K562 treated with DMSO at 1 percent for 12 hours (cell line): ENCODE results near the gene RAD17. TPM values are rescaled to one million over a fixed set of nuclear protein-coding genes. Genes with fewer than 3 reads are reported as not detected.

Experiments used
- total RNA-seq: library from RNA; unstranded; fragments of 300-600 nt; gene quantifications from 2 replicates; pipeline ENCODE4 v1.2.3, GENCODE V29; 2022; ENCODE audit not compliant: insufficient read depth

Gene RAD17, protein sequence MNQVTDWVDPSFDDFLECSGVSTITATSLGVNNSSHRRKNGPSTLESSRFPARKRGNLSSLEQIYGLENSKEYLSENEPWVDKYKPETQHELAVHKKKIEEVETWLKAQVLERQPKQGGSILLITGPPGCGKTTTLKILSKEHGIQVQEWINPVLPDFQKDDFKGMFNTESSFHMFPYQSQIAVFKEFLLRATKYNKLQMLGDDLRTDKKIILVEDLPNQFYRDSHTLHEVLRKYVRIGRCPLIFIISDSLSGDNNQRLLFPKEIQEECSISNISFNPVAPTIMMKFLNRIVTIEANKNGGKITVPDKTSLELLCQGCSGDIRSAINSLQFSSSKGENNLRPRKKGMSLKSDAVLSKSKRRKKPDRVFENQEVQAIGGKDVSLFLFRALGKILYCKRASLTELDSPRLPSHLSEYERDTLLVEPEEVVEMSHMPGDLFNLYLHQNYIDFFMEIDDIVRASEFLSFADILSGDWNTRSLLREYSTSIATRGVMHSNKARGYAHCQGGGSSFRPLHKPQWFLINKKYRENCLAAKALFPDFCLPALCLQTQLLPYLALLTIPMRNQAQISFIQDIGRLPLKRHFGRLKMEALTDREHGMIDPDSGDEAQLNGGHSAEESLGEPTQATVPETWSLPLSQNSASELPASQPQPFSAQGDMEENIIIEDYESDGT
- 13.3 and 30.3 TPM in 2 replicates for total RNA-seq

DNA sequence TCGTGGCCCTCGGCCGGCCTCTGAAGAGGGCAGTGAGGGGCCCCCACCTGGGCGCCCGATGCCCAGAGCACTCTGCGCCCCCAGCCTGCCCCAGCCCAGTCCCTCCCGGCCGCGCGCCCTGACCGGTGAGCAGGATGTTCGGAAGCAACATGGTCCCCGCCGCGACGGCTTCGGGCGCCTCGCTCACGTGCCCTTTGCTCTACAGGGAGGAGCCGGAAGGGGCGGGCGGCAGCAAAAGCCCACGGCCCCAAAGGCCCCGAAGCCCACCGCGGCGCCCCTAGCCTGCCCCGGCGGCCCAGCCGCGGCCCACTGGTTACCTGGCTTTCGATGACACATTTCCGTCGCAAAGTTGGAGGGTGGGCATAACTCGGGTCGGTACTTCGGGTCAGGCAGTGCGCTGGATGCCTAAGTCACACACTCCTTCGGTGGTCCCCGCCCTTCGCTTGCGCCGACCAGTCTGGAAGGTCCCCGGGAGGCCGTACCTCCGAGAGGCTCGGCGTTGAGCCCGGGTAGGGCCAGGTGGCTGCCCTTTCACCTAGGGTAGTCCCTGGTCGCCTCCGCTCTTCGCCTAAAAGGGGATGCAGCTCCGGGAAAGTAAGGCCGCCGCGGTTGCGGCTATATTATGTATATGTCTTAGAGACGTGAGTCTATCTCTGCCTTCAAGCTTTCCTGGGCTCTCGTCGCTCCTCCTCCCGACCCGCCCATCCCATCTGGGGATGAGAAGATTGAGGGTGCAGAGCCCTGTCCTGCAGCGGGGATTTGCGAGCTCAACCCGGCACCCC is at the start of gene RAD17, which contains the start of the genes AK6 and TAF9:
Gene RAD17, plus strand, starts transcription at position 479 of the 782 bp plus-strand sequence. CDS start 2,391 bp downstream, outside the sequence.
Gene AK6, minus strand, starts transcription at position 181 of the 782 bp plus-strand sequence. Its CDS starts 30 bp downstream, at position 151.
Gene TAF9, minus strand, starts transcription at position 181 of the 782 bp plus-strand sequence. CDS start 3,783 bp downstream, outside the sequence.

DNA sequence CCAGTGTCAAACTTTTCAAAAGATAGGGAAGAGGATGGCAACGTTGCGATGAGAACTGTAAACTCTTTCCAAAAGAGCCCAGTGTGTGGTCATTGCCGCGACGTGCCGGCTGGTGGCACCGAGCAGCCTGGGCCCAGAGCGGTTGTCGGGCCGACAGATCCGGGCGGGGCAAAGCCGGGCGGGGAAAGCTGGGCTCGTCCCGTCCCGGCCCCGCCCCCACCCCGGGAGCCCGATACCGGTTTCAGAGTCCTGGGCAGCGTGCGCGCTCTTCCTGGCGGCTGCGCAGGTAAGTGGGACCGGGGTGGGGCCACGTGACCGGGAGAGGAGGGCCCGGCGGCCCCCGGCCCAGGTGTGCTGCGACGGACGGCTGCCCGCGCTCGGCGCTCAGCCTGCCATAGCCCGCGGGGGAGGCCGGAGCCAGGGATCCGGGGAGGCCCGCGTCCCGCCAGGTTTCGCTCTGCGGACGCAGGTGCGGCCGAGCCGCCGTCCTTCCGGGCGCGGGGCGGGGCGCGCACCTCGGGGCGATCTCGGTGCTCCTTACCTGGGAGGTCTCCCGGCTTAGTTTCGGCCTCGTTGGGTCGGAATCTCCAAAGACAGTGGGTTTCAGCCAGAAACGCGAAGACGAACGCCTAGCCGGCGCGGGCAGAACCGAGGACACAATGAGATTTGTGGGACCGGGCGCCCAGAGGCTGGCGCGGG is 45.4 kb downstream of the RAD17 start, which contains the start of gene MARVELD2:
Gene MARVELD2, plus strand, starts transcription at position 232 of the 699 bp plus-strand sequence. CDS start 4,270 bp downstream, outside the sequence.

Other genes starting within 250 kb of the RAD17 start
- 101 and 167 TPM in 2 replicates for gene CCNB1, start 202.7 kb upstream of the RAD17 start, total RNA-seq
- 74.3 and 93.8 TPM in 2 replicates for gene CENPH, start 180.2 kb upstream of the RAD17 start, total RNA-seq
- 34.2 and 34.8 TPM in 2 replicates for gene CDK7, start 134.9 kb upstream of the RAD17 start, total RNA-seq
- gene CCDC125, start 37.0 kb upstream of the RAD17 start, total RNA-seq, result 1.5 and 4.7 TPM in 2 replicates
- 31.7 and 44.9 TPM in 2 replicates for gene AK6, start 298 bp upstream of the RAD17 start, total RNA-seq
- 62.3 and 120 TPM in 2 replicates for gene TAF9, start 298 bp upstream of the RAD17 start, total RNA-seq
- gene MARVELD2, start 45.3 kb downstream of the RAD17 start, total RNA-seq, result 0.17 TPM in 1 of 2 replicates, not detected in the other
- not detected in 2 replicates for gene OCLN, start 123.0 kb downstream of the RAD17 start, total RNA-seq
- 11.2 and 27.2 TPM in 2 replicates for gene GTF2H2C, start 190.4 kb downstream of the RAD17 start, total RNA-seq